HUES48 (cell line): Measurements from ENCODE around the gene PLAGL2.

ENCODE experiments used
- H3K27ac ChIP-seq: one replicate; pipeline ENCODE4 v1.7.0; 2013; ENCODE audit warnings: low read depth, low read length, inconsistent platforms
- H3K27me3 ChIP-seq: 2 replicates; pipeline ENCODE4 v1.6.1; 2013; ENCODE audit warnings: mild to moderate bottlenecking, low read length; ENCODE audit not compliant: control insufficient read depth, insufficient read depth
- H3K36me3 ChIP-seq: 2 replicates; pipeline ENCODE4 v1.6.1; 2013; ENCODE audit warnings: low read length; ENCODE audit not compliant: control insufficient read depth, insufficient read depth
- H3K4me1 ChIP-seq: 2 replicates; pipeline ENCODE4 v1.6.1; 2013; ENCODE audit warnings: mild to moderate bottlenecking, low read length; ENCODE audit not compliant: control insufficient read depth, insufficient read depth
- H3K4me3 ChIP-seq: 2 replicates; pipeline ENCODE4 v1.5.1; 2013; ENCODE audit warnings: mild to moderate bottlenecking, low read depth, low read length
- H3K9ac ChIP-seq: 2 replicates; pipeline ENCODE4 v1.6.1; 2013; ENCODE audit warnings: mild to moderate bottlenecking, low read depth, low read length, moderate library complexity
- H3K9me3 ChIP-seq: 2 replicates; pipeline ENCODE4 v1.6.1; 2013; ENCODE audit warnings: low read length; ENCODE audit not compliant: control insufficient read depth, insufficient read depth

Gene PLAGL2

GRCh38 chr20:32230707-32231106 lies 23.2 kb upstream of the PLAGL2 start:
- no peaks in the 10 kb centered on the region for H3K4me1 ChIP-seq
- no peak overlapping the region for H3K9ac ChIP-seq
- H3K4me3 ChIP-seq: no peak overlapping the region
- no peaks in the 10 kb centered on the region for H3K27me3 ChIP-seq
- H3K9me3 ChIP-seq: no peaks in the 10 kb centered on the region
- peaks cover 89% of the 10 kb centered on the region for H3K36me3 ChIP-seq
- H3K27ac ChIP-seq: no peak overlapping the region

GRCh38 chr20:32229251-32229747 lies 21.8 kb upstream of the PLAGL2 start:
- Histone ChIP-seq H3K9me3 (no peaks in the 10 kb centered on the region), H3K36me3 (peaks cover 83% of the 10 kb centered on the region), H3K27ac (no peak overlapping the region), H3K9ac (no peak overlapping the region), H3K4me3 (no peak overlapping the region), H3K4me1 (no peaks in the 10 kb centered on the region), H3K27me3 (no peaks in the 10 kb centered on the region)

- H3K4me1 ChIP-seq: no peaks in the 10 kb centered on the region
- H3K36me3 ChIP-seq: peaks cover 80% of the 10 kb centered on the region
- H3K4me3 ChIP-seq: no peak overlapping the region
These were observed 20.5 kb upstream of the PLAGL2 start for GRCh38 chr20:32227744-32228688.

GRCh38 chr20:32227306-32227705 lies 19.8 kb upstream of the PLAGL2 start:
- Histone ChIP-seq H3K27ac (no peak overlapping the region), H3K4me1 (no peaks in the 10 kb centered on the region), H3K27me3 (no peaks in the 10 kb centered on the region), H3K4me3 (no peak overlapping the region), H3K9ac (no peak overlapping the region), H3K9me3 (no peaks in the 10 kb centered on the region), H3K36me3 (peaks cover 80% of the 10 kb centered on the region)

More at GRCh38 chr20:32227744-32228688, 20.5 kb upstream of the PLAGL2 start:
- Histone ChIP-seq H3K9me3 (no peaks in the 10 kb centered on the region), H3K27me3 (no peaks in the 10 kb centered on the region), H3K27ac (no peak overlapping the region), H3K9ac (no peak overlapping the region)

GRCh38 chr20:32226391-32226790 lies 18.8 kb upstream of the PLAGL2 start:
- no peak overlapping the region for H3K27ac ChIP-seq
- no peak overlapping the region for H3K4me3 ChIP-seq
- H3K36me3 ChIP-seq: peaks cover 75% of the 10 kb centered on the region
- H3K4me1 ChIP-seq: no peaks in the 10 kb centered on the region
- H3K9ac ChIP-seq: no peak overlapping the region
- H3K9me3 ChIP-seq: no peaks in the 10 kb centered on the region
- H3K27me3 ChIP-seq: no peaks in the 10 kb centered on the region

GRCh38 chr20:32224463-32224862 lies 16.9 kb upstream of the PLAGL2 start:
- Histone ChIP-seq H3K27ac (no peak overlapping the region), H3K9me3 (no peaks in the 10 kb centered on the region), H3K36me3 (peaks cover 76% of the 10 kb centered on the region), H3K9ac (no peak overlapping the region), H3K4me3 (no peak overlapping the region), H3K4me1 (no peaks in the 10 kb centered on the region), H3K27me3 (no peaks in the 10 kb centered on the region)

GRCh38 chr20:32218156-32218900 lies 10.8 kb upstream of the PLAGL2 start:
- no peaks in the 10 kb centered on the region for H3K27me3 ChIP-seq
- no peak overlapping the region for H3K9ac ChIP-seq
- H3K4me3 ChIP-seq: no peak overlapping the region
- H3K4me1 ChIP-seq: no peaks in the 10 kb centered on the region
- no peaks in the 10 kb centered on the region for H3K9me3 ChIP-seq
- peaks cover 86% of the 10 kb centered on the region for H3K36me3 ChIP-seq
- H3K27ac ChIP-seq: no peak overlapping the region

GRCh38 chr20:32216179-32217142 lies 8.9 kb upstream of the PLAGL2 start:
- no peak overlapping the region for H3K4me3 ChIP-seq

GRCh38 chr20:32215729-32216128 lies 8.2 kb upstream of the PLAGL2 start:
- H3K36me3 ChIP-seq: peaks cover 83% of the 10 kb centered on the region
- H3K27ac ChIP-seq: no peak overlapping the region
- H3K4me3 ChIP-seq: no peak overlapping the region
- H3K4me1 ChIP-seq: no peaks in the 10 kb centered on the region
- H3K9ac ChIP-seq: no peak overlapping the region
- no peaks in the 10 kb centered on the region for H3K9me3 ChIP-seq
- H3K27me3 ChIP-seq: no peaks in the 10 kb centered on the region

More at GRCh38 chr20:32216179-32217142, 8.9 kb upstream of the PLAGL2 start:
- no peaks in the 10 kb centered on the region for H3K4me1 ChIP-seq
- H3K27me3 ChIP-seq: no peaks in the 10 kb centered on the region
- peaks cover 85% of the 10 kb centered on the region for H3K36me3 ChIP-seq
- no peaks in the 10 kb centered on the region for H3K9me3 ChIP-seq
- no peak overlapping the region for H3K9ac ChIP-seq
- no peak overlapping the region for H3K27ac ChIP-seq

- no peaks in the 10 kb centered on the region for H3K9me3 ChIP-seq
- no peak overlapping the region for H3K4me3 ChIP-seq
- no peak overlapping the region for H3K9ac ChIP-seq
- H3K4me1 ChIP-seq: no peaks in the 10 kb centered on the region
- no peaks in the 10 kb centered on the region for H3K27me3 ChIP-seq
- no peak overlapping the region for H3K27ac ChIP-seq
- peaks cover 86% of the 10 kb centered on the region for H3K36me3 ChIP-seq
These were observed 7.6 kb upstream of the PLAGL2 start for GRCh38 chr20:32215147-32215546.
